HTERT RPE-1 (cell line): Measurements from ENCODE around the gene POLR1H.

Experiments
- in situ Hi-C: fragments of 300-500 bp; cut with MboI; formaldehyde crosslinking; loops from 4 replicates; pipeline ENCODE4 v1.14.3; 2020; ENCODE audit warnings: low sequenced_read_pairs

POLR1H gene

DNA sequence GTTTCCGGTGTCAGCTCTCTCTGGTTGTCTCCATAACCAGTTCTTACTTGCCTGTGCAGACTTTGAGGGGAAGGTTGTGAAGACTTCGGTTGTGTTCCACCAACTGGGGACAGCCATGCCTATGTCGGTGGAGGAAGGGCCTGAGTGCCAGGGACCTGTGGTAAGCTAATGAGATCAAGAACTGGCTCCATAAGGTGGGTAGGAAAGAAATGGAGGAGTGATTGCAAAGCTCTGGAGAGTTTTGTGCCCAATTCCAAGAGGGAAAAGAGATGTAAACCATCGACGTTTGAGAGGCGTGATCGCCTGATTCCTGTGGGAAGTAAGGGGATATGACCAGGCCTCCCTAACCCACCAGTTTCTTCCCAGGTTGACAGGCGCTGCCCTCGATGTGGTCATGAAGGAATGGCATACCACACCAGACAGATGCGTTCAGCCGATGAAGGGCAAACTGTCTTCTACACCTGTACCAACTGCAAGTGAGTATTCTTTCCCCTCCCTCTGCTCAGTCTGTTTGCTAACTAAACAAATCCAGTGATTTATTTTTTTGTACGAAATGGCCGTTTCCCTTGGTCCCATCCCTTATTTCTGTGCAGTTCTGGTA is 893 bp downstream of the POLR1H start:
- in situ Hi-C loops = no loop called here

DNA sequence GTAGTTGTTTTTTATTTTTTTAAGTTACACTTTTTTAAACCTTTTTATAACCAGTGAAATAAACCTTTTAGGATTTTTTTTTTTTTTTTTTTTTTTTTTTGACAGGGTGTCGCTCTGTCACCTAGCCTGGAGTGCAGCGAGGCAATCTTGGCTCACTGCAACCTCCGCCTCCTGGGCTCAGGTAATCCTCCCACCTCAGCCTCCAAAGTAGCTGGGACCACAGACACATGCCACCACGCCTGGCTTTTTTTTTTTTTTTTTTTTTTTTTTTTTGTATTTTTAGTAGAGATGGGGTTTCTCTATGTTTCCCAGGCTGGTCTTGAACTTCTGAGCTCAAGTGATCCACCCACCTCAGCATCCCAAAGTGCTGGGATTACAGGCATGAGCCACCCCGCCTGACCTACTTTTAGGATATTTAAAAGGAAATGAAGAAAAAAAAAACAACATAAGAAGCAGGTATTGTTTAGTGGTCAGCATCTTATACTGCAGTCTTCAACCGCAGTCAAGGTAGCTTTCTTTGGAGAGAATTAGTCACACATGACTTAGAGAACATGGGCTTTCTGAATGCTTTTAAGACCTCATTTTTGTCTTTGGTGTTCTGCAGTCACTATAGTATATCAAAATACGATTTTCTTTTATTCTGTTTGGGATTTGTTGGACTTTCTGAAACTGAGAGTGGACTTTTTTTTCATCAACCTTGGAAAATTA is 1.6 kb downstream of the POLR1H start:
- in situ Hi-C loops = no loop called here

DNA sequence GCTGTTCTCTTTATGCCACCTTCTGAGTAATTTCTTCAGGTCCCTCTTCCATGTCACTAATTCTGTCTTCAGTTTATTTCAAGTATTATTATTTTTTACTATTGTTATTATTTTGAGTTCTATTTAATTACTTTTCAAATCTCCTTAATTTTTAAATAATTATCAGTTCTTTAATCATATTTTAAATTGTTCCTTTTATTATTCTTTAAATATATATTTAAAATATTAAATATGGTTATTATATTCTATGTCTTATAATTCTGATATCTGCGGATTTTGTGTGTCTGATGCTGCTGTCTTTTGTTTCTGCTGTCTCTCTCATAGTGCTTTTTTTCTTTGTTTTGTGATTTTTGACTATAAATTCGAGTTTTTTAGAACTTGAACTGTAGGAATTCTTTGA is 2.2 kb downstream of the POLR1H start:
- in situ Hi-C loops = no loop called here

DNA sequence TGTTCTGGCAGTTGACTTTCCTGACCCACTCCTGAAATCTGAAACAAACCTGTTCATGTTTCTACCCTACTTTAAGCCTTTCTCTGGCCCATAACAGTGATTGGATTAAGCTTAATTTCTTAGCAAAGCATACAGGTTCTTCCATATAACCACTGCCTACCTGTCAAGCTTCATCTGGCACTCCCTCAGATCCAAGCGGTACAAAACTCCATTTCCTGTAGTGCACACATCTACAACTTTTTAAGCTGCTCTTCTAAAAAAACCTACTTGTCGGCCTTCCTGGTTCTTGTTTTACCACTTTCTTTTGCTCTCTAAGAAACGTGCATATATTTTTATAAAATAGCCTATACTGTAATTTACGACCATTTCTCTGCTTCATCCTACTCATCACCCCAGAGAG is 5.0 kb downstream of the POLR1H start:
- in situ Hi-C loops = no loop called here

DNA sequence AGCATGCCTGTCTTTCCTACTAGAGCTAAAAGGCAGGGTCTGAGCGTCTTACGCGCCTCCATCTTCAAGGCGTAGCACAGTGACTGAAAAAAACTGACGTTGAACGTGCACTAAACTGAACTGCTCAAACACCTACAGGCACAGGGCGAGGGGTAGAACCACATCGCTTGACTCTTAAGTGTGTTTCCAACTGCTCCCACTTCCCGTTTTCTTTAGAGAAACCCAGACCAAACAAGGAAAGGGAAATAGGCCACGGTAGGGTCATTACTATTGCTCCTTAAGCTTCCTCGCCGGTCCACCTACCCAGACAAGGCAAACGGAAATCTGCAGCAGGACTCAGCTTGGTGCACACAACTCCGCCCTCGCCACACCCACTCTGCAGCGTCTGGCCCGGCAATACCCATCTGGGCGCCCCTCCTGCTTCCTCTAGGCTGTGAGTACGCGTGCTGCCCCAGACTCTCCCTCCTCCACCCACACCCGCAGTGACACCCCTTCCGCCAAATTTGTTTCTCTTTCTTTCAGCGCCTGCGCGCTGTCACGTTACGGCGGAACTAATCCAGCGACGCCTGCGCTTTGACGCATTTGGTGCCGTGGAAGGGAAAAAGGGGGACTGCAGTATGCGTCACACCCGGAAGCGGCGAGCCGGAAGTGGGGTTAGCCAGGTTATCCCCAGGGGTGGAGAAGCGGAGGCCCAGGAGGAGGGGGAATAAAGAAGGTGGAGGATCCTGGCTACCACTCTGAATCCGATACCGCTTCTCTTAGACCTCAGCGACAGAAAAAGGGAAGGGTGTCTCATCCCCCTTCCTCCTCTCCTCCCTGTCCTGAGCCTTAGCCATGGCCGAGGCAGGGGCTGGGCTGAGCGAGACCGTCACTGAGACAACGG is 5.8 kb downstream of the POLR1H start, which contains the start of gene PPP1R11:
TSS of gene PPP1R11 (plus strand) at position 622 of the 883 bp plus-strand sequence. CDS start at position 835, 213 bp downstream.
- in situ Hi-C loops = no loop called here

DNA sequence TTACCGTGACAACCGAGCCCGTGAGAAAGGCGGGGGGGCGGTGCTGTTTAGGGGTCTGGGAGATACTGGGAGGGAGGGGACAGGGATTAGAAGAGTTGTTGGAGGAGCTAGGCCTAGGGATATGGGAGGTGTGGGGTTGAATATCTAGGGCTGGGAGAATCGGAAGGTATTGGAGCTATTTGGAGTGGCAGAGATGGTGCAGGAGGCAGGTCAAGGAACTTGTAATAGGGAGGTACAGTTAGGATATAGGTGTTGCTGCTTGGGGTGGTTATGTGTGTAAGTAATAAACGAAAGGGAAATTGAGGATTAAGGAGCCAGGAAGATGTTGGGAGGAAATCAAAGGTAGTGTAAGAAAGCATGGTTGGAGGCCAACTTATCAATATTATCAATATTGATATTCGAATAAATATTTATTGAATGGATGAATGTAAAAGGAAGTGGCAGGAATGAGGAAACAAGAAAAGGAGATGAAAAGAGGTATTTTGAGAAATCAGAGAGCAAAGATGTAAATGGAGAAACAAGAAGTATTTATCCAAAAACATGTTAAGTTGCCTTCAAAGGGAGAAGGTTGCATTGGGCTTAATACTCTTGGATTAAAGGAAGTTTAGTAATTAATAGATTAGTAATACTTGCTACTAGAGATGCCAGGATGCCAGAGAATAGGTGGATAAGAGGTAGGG is 6.5 kb downstream of the POLR1H start:
- in situ Hi-C loops = no loop called here

DNA sequence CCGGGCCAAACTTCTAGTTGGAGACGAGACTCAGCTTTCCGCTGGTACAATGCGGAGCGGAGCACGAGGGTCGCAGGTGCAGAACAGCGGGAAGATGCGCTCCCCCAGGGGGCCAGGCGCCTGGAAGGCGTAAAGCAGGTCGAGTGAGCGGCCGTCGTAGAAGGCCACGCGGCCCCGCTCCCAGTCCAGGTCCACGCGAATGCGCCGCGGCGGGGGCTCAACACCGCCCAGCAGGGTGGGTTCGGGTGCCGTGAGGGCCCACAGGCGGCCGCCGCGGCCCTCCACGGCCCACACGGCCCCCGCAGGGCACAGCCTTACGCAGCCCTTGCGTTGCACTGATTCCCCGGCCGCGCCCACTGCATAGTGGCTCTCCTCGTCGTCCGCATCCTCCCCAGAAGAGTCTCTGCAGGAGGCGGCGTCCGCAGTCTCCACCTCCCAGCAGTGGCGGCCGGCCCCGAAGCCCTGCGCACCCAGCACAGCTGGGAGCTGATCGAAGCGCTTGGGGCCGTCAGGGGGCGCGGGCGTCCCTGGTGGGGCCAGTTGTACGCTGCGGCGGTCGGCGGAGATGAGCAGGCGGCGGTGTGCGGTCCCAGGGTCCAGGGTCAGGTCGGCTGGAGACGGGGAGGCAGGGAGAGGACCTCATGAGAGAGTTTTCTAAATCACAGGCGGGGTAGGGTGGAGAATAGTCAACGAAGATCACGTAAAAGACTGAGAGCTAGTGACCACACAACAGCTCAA is 10.2 kb downstream of the POLR1H start:
- in situ Hi-C loops = no loop called here

DNA sequence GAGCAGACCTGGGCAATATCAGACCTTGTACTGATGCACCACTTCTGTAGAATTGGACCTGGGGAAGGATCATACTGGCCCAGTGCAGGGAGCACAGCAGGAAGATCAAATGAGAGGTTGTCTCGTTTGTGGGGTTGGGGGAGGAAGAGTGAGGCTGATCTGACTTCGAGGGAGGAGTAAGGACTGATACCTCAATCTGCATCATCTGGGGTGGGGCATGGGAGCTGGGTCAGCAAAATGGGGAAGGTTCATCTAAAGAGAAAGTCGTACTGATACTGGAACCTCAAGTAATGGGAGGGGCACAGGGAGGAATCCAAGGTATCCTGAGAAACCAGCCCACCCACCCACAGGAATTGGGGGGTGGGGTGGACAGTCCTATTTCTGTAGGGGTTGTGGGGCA is 10.8 kb downstream of the POLR1H start:
- in situ Hi-C loops = no loop called here

DNA sequence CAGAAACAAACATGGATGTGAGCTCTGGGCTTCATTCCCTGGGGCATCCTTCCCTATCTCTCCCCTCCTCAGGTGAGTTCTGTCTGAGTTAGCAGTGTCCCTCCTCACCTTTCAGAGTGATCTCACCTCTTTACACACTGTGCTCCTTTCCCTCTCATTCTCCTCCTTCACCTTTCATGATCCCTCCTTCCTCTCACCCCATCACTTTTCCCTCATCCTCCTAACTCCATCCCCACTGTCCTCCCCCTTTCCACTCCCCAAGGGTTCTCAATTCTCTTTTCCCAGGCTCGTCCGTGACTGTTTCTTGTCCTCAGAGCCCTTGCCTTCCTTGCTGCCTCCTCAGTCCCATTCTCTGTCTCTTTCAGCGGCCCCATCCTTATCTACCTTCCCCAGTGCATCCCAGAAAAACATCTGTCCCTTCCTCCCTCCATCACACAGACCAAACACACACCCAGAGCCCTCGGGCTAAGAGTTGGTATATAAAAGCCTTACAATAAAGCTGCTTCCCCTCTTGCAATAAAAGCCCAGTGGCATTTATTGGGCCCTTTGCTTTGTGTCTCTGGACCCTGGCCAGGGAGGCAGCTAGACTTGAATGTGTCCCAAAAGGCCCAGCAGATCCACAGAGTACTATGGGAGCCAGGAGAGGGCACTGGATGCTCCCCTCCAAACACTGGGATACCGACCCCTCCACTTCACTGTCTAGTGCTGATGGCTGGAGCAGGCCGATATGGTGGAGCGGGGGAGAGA is 12.6 kb downstream of the POLR1H start:
- in situ Hi-C loops = no loop called here

DNA sequence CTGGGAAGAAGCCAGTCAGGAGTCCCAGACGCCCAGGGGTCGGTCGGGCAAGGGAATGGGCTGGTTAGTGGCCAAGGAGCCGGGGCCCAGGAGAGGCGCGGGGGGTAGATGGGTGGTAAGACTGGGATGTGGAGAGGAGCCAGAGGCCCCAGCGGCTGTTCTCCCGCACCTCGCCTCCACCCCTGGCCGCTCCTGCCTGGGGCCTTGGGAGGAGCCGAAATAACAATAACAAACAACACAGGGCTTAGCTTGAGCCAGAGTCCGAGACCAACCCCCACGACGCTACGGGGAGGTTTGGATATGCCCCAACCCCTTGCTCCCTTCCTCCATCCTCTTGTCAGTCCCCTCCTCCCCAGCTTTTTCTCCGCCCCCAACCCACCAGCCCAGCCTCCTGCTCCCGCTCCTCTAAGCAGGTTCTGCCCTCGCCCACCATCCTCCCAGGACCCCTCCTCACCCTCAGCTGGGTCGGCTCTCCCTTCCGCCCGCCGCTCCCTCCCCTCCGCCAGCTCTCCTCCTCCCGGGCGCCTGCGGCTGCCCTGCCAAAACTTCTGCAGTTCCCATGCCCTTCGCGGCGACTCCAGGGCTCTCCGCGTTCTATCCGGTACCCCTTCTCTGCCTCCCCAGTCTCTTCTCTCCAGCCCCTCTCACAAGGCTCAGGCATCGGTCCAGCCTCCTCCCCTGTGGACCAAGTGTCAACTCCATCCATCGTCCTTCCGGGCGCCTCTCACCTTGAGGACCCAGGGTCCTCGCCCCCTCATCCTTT is 13.4 kb downstream of the POLR1H start:
- in situ Hi-C loops = no loop called here

DNA sequence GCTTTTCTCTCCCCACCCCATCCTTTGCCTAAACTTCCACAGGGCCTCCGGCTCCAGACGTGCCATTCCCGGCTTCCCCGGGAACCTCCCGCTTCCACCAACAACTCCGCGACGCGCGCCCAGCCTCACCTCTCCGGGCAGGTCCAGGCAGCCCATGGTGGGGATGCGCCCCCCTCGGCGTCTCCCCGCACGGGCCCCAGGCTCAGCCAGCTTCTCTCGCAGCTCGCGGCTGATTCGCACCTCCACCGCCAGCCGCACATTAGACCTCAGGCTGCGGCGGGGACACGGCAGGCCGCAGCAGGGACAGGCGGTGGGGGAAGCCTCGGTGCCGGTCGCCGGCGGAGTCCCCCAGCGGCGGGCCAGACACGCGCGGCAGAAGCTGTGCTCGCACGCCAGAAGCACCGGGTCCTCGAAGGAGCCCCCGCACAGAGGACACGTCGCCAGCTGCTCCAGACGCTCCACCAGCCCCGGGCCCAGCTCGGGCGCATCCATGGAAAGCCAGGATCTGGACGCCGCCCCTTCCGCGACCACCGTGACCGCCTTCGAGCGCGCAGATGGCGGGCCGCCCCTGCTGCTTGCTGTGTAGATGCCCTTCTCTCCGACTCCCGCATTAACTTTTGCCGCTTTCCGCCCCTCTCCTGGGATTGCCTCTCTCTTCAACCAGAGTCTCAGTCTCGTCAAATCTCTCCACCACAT is 14.2 kb downstream of the POLR1H start, which contains the start of gene RNF39:
TSS of gene RNF39 (minus strand) at position 676 of the 696 bp plus-strand sequence. CDS start at position 492, 184 bp downstream.
- in situ Hi-C loops = no loop called here

DNA sequence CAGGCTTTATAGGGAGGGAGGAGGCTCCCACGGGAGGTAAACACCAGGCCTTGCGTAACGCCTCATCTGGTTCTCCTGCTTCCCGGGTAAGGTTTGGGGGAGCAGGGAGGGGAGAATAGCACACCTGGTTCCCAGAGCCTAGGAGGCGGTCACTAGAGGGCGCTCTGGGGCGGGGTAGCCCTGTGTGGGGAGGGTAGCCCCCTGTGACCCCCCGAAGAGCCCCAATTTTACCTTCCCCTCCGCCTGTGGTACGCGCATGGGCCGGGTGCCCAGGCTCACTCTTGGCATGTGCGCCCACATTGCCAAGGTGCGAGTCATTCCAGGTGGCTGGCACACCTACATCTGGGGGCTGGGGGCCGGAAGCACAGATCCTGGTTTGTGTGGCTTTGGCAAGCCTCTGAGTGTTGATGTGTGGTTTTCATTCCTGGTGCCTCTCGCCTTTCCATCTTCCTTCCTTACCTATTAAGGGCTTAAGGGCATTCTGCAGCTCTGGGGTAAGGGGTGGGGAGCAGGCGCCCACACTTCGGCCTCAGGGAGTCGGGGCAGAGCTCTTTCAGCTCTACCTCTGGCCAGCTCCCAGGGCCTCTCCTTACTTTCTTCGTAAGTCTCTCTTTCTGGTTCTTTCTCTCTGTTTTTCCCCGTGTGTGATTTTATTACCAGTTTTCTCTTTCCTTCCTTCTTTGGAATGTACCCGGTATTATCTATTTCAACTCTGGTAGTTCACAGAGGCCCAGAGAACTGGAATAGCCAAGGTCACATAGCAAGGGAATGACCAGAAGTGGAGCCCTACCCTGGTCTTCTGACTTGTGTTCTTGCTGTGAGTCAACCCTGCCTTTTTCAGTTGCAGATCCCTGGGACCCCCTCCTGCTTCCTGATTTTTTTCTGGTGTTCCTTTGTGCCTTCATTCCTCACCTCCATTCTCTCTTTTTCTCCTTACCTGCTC is 15.0 kb downstream of the POLR1H start:
- in situ Hi-C loops = no loop called here

DNA sequence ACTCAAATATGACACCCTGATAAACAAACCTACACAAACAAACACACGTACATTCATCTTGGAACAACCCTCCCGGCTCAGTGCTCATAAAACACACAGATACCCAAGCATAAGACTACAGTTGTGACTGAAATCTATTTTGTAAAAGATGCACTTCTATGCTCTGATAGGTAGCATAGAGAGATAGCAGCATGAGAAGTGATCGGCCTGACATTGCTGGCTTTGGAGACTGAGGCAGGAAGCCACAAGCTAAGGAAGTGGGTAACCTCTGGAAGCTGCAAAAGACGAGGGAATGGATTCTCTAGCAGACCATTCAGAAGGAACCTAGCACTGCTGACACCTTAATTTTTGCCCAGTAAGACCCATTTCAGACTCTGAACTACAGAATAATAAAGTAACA is 16.2 kb downstream of the POLR1H start:
- in situ Hi-C loops = no loop called here

DNA sequence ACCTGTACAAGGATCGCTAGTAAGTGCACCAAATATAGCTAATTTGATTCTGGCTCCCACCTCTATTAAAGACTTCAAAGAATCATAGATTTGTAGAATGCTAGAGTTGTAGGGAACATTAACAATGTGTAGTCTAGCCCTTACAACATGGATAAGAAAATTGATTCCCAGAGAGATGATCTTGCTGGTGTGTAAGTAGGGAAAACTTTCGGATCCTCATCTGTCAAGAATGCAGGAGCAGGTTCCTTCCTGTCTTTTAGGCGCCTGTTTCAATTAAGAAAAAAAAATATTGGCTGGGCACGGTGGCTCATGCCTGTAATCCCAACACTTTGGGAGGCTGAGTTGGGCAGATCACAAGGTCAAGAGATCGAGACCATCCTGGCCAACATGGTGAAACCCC is 26.8 kb downstream of the POLR1H start:
- in situ Hi-C loops = no loop called here

DNA sequence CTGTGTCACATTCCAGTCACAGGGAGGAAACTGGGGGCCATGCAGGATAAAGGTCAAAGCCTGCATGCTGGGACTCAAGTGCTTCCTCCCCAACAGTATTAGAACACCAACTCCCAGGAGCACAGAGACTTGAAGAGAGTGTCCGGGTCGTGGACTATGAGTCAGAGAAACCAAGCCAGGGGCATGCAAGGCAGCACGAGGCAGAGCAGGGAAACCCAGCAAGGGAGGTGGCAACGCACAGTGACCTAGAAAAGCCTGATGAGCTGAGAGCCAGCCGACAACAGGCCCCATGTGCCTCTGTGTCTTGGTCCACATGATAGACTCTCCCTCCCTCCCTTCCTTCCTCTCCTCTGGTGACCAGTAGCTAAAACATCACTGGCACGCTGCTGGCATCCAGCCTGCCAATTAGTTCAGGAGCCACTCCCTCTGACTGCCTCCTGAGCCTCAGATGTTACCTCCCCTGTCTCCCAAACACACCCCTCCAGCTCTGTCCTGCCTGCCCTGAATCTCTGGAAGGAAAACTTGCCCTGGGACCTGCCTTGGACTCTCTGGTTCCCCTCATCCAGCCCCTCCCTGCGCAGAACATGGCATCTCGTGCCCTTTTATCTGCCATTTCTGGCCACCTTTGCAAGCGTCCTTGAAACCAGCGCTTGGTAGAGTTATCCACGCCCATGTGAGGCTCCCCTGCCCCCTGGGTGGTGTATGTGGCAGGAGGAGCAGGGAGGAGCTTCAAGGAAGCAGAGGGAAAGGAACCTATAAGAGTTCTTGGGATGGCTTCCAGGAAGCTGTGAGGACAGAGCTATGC is 30.7 kb downstream of the POLR1H start:
- in situ Hi-C loops = no loop called here

DNA sequence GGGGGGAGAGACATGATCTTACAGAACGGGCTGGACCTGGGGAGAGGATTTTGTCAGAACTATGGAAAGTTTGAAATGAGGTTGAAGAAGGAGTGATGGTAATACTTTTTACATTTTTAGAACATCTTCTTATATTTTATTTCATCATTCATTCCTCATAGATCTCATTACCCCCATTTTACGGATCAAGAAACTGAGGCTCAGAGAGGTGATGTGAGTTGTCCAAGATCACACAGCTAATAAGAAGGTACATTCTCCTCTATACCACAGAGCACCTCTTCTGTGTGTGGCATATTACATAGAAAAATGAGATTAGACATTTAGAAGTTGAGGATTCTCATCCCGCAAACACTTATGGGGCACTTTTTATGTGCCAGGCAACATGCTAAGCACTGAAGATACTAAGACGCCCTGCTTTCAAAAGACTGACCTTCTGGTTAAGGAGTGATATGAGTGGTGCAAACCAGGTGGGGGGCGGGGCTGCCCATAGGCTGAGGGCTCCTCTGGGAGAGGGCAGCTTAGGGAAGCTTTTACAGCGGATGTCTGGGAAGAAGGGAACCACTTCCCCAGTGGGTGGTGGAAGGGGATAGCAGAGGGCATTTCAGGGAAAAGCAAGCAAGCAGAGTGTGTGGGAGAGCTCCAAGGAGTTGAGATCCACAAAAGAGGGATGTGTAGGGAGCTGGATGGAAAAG is 31.9 kb downstream of the POLR1H start:
- in situ Hi-C loops = no loop called here
